H1 (cell line): Measurements from ENCODE around the gene C3orf52. TPM values are rescaled to one million over a fixed set of nuclear protein-coding genes. Genes with fewer than 3 reads are reported as not detected.

Experiments
- CBX8 ChIP-seq: fragments of 300-800, 300-1000 bp; sonication (generic); IDR thresholded peaks from 2 replicates; pipeline ENCODE4 v1.7.1; 2016; ENCODE audit warnings: low read depth, low read length, borderline replicate concordance
- CHD7 ChIP-seq: fragments of 300-600 bp; sonication (generic); IDR thresholded peaks from 2 replicates; pipeline ENCODE4 v1.7.1; 2012; ENCODE audit warnings: low read length, moderate library complexity, mild to moderate bottlenecking, inconsistent platforms; ENCODE audit not compliant: insufficient replicate concordance
- FOSL1 ChIP-seq: IDR thresholded peaks from 2 replicates; pipeline ENCODE4 v1.6.1; 2011; ENCODE audit warnings: mild to moderate bottlenecking, low read depth, low read length, moderate library complexity; ENCODE audit not compliant: insufficient read depth
- SIRT6 ChIP-seq: IDR thresholded peaks from one replicate; pipeline ENCODE4 v1.7.1; 2012; ENCODE audit warnings: low read length, inconsistent platforms
- SUZ12 ChIP-seq: fragments of 200-600 bp; sonication (generic); IDR thresholded peaks from 2 replicates; pipeline ENCODE4 v1.6.1; 2012; ENCODE audit warnings: mild to moderate bottlenecking, inconsistent platforms, low read length, moderate library complexity, mixed read lengths
- ZNF274 ChIP-seq: IDR thresholded peaks from 2 replicates; pipeline ENCODE4 v1.7.0; 2012; ENCODE audit warnings: low read length, borderline replicate concordance; ENCODE audit errors: extremely low read depth
- polyA plus RNA-seq, 7 experiments: library from polyadenylated mRNA; depleted of rRNA in 3 of 7; stranded (reverse) in 5 of 7; unstranded in 2 of 7; fragments of >200 nt in 5 of 7; fragments of 200-250 nt in 2 of 7; gene quantifications; 1 replicate in 5 of 7; 2 replicates in 1 of 7; 4 replicates in 1 of 7; pipeline versions ENCODE4 v1.2.1 to v1.2.3, GENCODE V29; 2011 to 2013; ENCODE audit warnings: missing spikeins in 2 of 7, mixed read lengths in 2 of 7
- total RNA-seq: library from RNA; stranded (reverse); fragmentation: NEBNext Ultra II Directional; extraction: Animal tissue kit (Norgen Biotek cat#: 25700); gene quantifications from 2 replicates; pipeline ENCODE4 v1.2.1, GENCODE V29; 2021

Gene C3orf52
- total and polyA plus RNA-seq, 2 of the 8 experiments (the other 6 are each of a cell fraction or from before 2014, with no cell fraction given) = 9.7 to 13.1 TPM

GRCh38 chr3:112048911-112049310 lies 37.3 kb upstream of the C3orf52 start (continued):
- TF ChIP-seq CHD7 (no peak), ZNF274 (no peak), SIRT6 (no peak), CBX8 (no peak), FOSL1 (no peak), SUZ12 (no peak)
